GM12873 (cell line): Measurements from ENCODE around the gene CIROP.

Experiments used
- CTCF ChIP-seq: IDR thresholded peaks from 2 replicates; pipeline ENCODE4 v1.5.1; 2012; ENCODE audit warnings: low read depth, mild to moderate bottlenecking, moderate library complexity, low read length, control low read depth; ENCODE audit not compliant: insufficient read depth; ENCODE audit errors: missing control alignments

Gene CIROP

GRCh38 chr14:23053426-23053825, 51.4 kb downstream of the CIROP start:
- no peak for TF ChIP-seq CTCF

- TF ChIP-seq CTCF: no peak
Measured at GRCh38 chr14:23052671-23053070, 52.1 kb downstream of the CIROP start.

GRCh38 chr14:23052182-23052623, 52.6 kb downstream of the CIROP start:
- TF ChIP-seq CTCF: no peak

GRCh38 chr14:23051141-23052057, 53.4 kb downstream of the CIROP start:
- TF ChIP-seq CTCF: no peak
